GM12873 (cell line): ENCODE measurements around the gene DHRS13.

Experiments used
- TF ChIP-seq, protein P1 (sequence below): IDR thresholded peaks from 2 replicates; pipeline ENCODE4 v1.5.1; 2012; ENCODE audit warnings: low read depth, mild to moderate bottlenecking, moderate library complexity, low read length, control low read depth; ENCODE audit not compliant: insufficient read depth; ENCODE audit errors: missing control alignments

The DHRS13 gene

DNA sequence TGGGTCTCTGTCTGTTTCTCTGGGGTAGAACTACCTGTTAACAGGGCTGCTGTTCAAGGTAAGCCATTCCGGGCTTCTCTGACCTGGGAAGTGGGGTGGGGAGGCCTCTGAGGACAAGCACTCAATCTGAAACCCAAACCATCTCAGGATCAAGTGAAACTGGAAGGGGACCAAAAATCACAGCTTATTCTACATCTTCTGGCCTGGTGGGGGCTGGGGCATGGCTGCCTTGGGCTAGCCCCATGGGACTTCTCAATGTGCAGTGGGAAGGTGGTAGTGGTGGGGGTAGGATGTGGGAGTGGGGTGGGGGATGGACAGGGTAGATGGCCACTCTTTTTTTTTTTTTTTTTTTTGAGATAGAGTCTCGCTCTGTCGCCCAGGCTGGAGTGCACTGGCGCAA is 10.9 kb downstream of the DHRS13 start:
- TF ChIP-seq, protein P1, sequence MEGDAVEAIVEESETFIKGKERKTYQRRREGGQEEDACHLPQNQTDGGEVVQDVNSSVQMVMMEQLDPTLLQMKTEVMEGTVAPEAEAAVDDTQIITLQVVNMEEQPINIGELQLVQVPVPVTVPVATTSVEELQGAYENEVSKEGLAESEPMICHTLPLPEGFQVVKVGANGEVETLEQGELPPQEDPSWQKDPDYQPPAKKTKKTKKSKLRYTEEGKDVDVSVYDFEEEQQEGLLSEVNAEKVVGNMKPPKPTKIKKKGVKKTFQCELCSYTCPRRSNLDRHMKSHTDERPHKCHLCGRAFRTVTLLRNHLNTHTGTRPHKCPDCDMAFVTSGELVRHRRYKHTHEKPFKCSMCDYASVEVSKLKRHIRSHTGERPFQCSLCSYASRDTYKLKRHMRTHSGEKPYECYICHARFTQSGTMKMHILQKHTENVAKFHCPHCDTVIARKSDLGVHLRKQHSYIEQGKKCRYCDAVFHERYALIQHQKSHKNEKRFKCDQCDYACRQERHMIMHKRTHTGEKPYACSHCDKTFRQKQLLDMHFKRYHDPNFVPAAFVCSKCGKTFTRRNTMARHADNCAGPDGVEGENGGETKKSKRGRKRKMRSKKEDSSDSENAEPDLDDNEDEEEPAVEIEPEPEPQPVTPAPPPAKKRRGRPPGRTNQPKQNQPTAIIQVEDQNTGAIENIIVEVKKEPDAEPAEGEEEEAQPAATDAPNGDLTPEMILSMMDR = no peak

GRCh38 chr17:28891201-28891600 is 11.7 kb downstream of the DHRS13 start:
- TF ChIP-seq, protein P1 = no peak

DNA sequence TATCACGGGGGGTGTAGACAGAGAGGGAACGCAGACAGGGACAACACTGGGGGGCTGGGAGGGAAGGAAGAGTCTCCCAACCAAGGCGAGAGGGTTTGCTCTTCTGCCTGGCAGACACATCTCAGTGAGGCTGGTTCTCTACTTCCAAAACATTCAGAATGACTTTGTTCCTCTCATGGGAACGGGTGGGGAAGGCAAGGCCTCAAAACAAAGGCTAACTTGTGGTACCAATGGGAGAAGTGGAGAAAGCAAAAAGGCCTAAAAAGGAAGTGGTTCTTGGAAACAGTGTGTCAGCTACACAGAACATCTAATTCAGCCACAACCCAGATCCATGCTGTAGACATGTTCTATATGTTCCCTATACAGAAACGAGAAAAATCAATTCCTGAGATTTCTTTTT is 12.9 kb downstream of the DHRS13 start:
- TF ChIP-seq, protein P1 = no peak

GRCh38 chr17:28888832-28889231 is 14.0 kb downstream of the DHRS13 start:
- TF ChIP-seq, protein P1 = no peak

GRCh38 chr17:28887871-28888471 is 14.9 kb downstream of the DHRS13 start:
- TF ChIP-seq, protein P1 = no peak

DNA sequence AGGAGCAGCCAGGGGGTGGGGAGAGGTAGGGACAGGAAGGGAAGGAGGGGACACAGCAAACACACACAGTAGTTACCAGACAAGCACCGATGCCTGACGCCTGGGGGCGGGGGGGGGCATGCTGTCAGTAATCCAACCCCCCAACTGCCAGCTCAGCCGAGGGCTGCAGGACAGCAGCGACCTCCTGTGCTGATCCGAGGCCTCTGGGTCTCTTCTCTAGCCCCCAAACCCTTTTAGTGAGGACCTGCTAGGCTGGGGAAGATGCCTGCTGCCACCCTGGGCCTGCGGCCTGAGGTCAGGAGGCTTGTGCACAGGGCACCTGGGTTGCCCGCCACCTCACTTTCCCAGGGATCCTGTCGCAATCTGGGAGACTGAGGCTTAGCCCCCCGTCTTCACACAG is 16.9 kb downstream of the DHRS13 start:
- TF ChIP-seq, protein P1 = no peak

- TF ChIP-seq, protein P1 = no peak
These were observed 17.5 kb downstream of the DHRS13 start for GRCh38 chr17:28885363-28885762.
